Sigmoid colon (tissue), 7 donors: ENCODE results near the gene ZNF652. TPM values are rescaled to one million over a fixed set of nuclear protein-coding genes. Genes with fewer than 3 reads are reported as not detected.
"Not testable (repeated sequence)": the region's sequence is repeated elsewhere in the genome, so short reads cannot be mapped to it uniquely, and the experiment has no call there.

ENCODE experiments used
- DNase-seq: peaks from one replicate; pipeline ENCODE4 v3.0.0-alpha.2; 2019
- H3K27ac ChIP-seq, 4 donors: fragments of 200-600 bp; sonication (generic); one replicate each; pipeline ENCODE4 v1.5.1; 2016 to 2019; ENCODE audit warnings: mild to moderate bottlenecking in 1 of 4
- H3K27me3 ChIP-seq, 3 donors: fragments of 200-600 bp; sonication (generic); one replicate each; pipeline ENCODE4 v1.5.1; 2019; ENCODE audit warnings: mild to moderate bottlenecking in 1 of 3
- H3K36me3 ChIP-seq, 4 donors: fragments of 200-600 bp; sonication (generic); one replicate each; pipeline ENCODE4 v1.5.1; 2016 to 2019
- H3K4me1 ChIP-seq, 4 donors: fragments of 200-600 bp; sonication (generic); one replicate each; pipeline ENCODE4 v1.5.1; 2017 to 2019
- H3K4me3 ChIP-seq, 4 donors: fragments of 200-600 bp; sonication (generic); one replicate each; pipeline ENCODE4 v1.5.1; 2017 to 2019; ENCODE audit warnings: mild to moderate bottlenecking in 2 of 4, moderate library complexity in 1 of 4
- H3K9me3 ChIP-seq, 4 donors: fragments of 200-600 bp in 3 of 4; sonication (generic) in 3 of 4; one replicate each; pipeline versions ENCODE4 v1.5.1 to v1.6.1; 2013 to 2019
- CTCF ChIP-seq, 4 experiments: fragments of 450-650 bp in 3 of 4; fragments of 200-600 bp in 1 of 4; IDR thresholded peaks; one replicate each; pipeline ENCODE4 v1.5.1; 2016 to 2019; ENCODE audit warnings: antibody characterized with exemption in 4 of 4, mild to moderate bottlenecking in 3 of 4, moderate library complexity in 2 of 4
- EP300 ChIP-seq, 4 donors: sonication (generic); formaldehyde crosslinking; IDR thresholded peaks; one replicate each; pipeline ENCODE4 v1.6.1; 2017; ENCODE audit warnings: antibody characterized with exemption in 4 of 4
- POLR2A ChIP-seq, 2 donors: fragments of 450-650 bp; IDR thresholded peaks; one replicate each; pipeline ENCODE4 v1.6.1; 2016; ENCODE audit warnings: antibody characterized with exemption in 2 of 2, mild to moderate bottlenecking in 2 of 2, moderate library complexity in 2 of 2
- POLR2AphosphoS5 ChIP-seq, 4 donors: sonication (generic); formaldehyde crosslinking; IDR thresholded peaks; one replicate each; pipeline ENCODE4 v1.6.1; 2017; ENCODE audit warnings: antibody characterized with exemption in 4 of 4
- WGBS, 2 donors: extraction: QIAGEN DNeasy Blood & Tissue Kit; methylation state at CpG; one replicate each; pipeline ENCODE4 v1.1.7; 2013; 5-methylcytosine and 5-hydroxymethylcytosine counted together
- intact Hi-C: fragments of 100-400 bp; cut with DNase I; formaldehyde crosslinking; loops from one replicate; pipeline ENCODE4 v1.15.1; 2023
- polyA plus RNA-seq, 3 donors: library from polyadenylated mRNA; stranded (reverse); fragments of 200-250 nt; gene quantifications; one replicate each; pipeline ENCODE4 v1.2.3, GENCODE V29; 2013
- total RNA-seq, 4 donors: library from RNA; depleted of rRNA; stranded (reverse); fragments of >200 nt; gene quantifications; one replicate each; pipeline ENCODE4 v1.1.0, GENCODE V29; 2016
- donor health status: healthy with polysubstance abuse.
- donor health status: Bipolar disorder and iron deficiency.
- donor health status: healthy.

The ZNF652 gene
- total and polyA plus RNA-seq, 7 donors, result 12.9 to 134 (median 83.1) TPM

DNA sequence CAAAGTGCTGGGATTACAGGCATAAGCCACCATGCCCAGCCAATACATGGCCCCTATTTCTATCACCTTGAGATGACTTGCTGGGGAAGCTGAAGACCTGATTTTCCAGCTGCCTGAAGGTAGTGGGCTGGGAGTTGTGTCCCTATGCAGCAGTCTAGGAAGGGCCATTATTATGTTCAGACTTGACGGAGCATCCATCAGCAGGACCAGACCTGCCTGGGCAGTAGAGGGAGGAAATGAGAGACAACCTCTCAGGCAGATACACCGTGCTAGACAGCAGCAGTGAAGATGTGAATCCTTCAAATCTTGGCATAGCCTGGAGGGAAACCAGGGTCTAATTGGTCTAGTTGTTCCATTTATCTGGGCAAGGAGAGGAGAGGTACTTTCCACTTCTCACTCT, 95.8 kb downstream of the ZNF652 start:
- DNase-seq, result no peak
- H3K9me3 ChIP-seq, result no peaks in the 10 kb centered on the region
- no peaks in the 10 kb centered on the region for H3K4me1 ChIP-seq
- intact Hi-C loops, result no loop called here
- TF ChIP-seq CTCF (IDR thresholded peaks at IDR 0.05) (no peak), POLR2A (IDR thresholded peaks at IDR 0.05) (no peak), POLR2AphosphoS5 (IDR thresholded peaks at IDR 0.05) (no peak), EP300 (IDR thresholded peaks at IDR 0.05) (no peak)
- no peaks in the 10 kb centered on the region for H3K36me3 ChIP-seq
- no peaks in the 10 kb centered on the region for H3K27me3 ChIP-seq
- H3K27ac ChIP-seq, result no peak overlapping the region
- H3K4me3 ChIP-seq, result no peak overlapping the region
- WGBS, 2 donors, result 89 to 91% methylated on average over 2 of the region's 2 CpGs

DNA sequence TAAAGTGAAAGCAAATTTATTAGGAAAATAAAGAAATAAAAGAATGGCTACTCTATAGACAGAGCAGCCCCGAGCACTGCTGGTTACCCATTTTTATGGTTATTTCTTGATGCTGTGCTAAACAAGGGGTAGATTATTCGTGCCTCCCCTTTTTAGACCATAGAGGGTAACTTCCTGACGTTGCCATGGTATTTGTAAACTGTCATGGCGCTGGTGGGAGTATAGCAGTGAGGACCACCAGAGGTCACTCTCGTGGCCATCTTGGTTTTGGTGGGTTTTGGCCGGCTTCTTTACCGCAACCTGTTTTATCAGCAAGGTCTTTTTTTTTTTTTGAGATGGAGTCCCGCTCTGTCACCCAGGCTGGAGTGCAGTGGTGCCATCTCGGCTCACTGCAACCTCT, 100.5 kb downstream of the ZNF652 start:
- H3K27me3 ChIP-seq, DNase-seq, H3K9me3 ChIP-seq, intact Hi-C loops, H3K36me3 ChIP-seq, H3K27ac ChIP-seq, H3K4me3 ChIP-seq: not testable (repeated sequence)
- H3K4me1 ChIP-seq, result peaks cover 0 to 15% (median 3%) of the 10 kb centered on the region in 4 donors
- WGBS, 2 donors, result 90 to 93% methylated on average over 9 of the region's 9 CpGs

DNA sequence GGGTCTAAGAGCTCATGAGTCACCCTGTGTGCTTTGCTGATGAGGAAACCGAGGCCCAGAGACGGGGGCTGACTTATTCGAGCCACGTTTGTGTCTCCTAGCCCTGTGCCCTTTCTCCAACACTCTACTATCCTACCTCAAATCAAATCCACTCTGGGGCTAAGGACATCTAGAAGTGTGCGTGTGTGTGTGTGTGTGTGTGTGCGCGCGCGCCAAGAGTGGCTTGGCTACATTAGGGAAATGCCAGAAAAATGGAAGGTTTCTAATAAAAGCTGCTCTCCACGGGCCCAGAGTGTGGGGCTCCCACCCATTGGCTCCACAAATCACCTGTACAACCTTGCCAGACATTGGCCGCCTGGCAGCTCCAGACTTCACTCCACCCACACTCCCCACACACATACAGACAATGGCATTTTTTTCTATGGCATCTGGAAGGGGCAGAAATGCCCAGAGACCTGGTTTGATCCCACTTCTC, 101.2 kb downstream of the ZNF652 start:
- peak; percentile 68 for DNase-seq
- intact Hi-C loops, result no loop called here
- no peaks in the 10 kb centered on the region for H3K36me3 ChIP-seq
- peak overlapping the region; percentile 36 to 78 (median 56) for H3K4me3 ChIP-seq
- H3K27ac ChIP-seq, result peak overlapping the region in 3 of 4 donors; percentile 44 to 76 (median 66)
- TF ChIP-seq CTCF (IDR thresholded peaks at IDR 0.05), result no peak
- TF ChIP-seq EP300 (IDR thresholded peaks at IDR 0.05), result no peak
- no peak for TF ChIP-seq POLR2AphosphoS5 (IDR thresholded peaks at IDR 0.05)
- no peak for TF ChIP-seq POLR2A (IDR thresholded peaks at IDR 0.05)
- H3K9me3 ChIP-seq, result no peaks in the 10 kb centered on the region
- 44 to 52% methylated on average over 11 of the region's 11 CpGs for WGBS, 2 donors
- H3K4me1 ChIP-seq, result peaks cover 0 to 15% (median 3%) of the 10 kb centered on the region in 4 donors
- H3K27me3 ChIP-seq, result no peaks in the 10 kb centered on the region

DNA sequence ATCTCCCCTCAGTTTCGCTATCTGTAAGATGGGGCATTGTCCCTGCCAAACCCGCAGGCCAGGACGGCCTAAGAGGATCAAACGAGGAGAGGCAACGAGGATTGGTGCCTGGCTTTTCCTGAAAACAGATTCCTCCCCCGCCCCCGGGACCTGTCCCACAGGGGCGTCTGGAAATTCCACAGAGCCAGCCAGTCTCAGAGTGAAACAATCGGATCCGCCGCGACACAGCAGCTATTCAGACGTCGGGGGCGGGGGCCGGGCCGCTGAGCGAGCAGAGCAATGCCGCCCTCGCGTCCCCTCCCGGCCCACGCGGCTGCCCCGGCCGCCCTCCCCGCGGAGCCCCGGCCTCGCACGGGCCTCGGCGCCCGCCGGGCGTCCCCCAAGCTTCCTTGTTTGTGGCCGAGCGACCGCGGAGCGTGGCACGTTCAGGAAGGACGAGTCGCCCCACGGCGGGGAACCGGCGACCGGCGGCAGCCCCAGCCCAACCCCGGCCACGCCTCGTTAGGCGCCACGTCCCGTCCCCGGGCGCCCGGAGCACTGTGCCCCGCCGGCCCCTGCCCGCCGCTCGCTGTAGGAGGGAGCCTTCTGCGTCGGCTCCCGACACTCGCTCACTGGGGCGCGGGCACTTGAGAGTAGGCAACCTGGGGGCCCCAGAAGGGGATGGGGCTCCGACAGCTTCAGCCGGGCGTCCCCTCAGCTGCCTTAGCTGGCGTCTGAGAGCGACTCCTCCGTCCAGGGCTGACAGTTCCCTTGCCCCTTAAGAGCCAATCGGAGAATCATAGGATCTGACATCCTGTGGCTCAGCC, 101.8 kb downstream of the ZNF652 start:
- TF ChIP-seq CTCF (IDR thresholded peaks at IDR 0.05) (no peak), POLR2AphosphoS5 (IDR thresholded peaks at IDR 0.05) (peak in 1 of 4 donors; percentile 41), EP300 (IDR thresholded peaks at IDR 0.05) (no peak), POLR2A (IDR thresholded peaks at IDR 0.05) (no peak)
- Histone ChIP-seq H3K9me3 (no peaks in the 10 kb centered on the region), H3K4me3 (peak overlapping the region; percentile 36 to 78 (median 56)), H3K27ac (peak overlapping the region; percentile 44 to 76 (median 64)), H3K4me1 (peaks cover 0 to 15% (median 3%) of the 10 kb centered on the region in 4 donors), H3K27me3 (no peaks in the 10 kb centered on the region), H3K36me3 (no peaks in the 10 kb centered on the region)
- 1% methylated on average over 77 of the region's 77 CpGs for WGBS, 2 donors
- DNase-seq, result peak; percentile 73
- intact Hi-C loops, result no loop called here

DNA sequence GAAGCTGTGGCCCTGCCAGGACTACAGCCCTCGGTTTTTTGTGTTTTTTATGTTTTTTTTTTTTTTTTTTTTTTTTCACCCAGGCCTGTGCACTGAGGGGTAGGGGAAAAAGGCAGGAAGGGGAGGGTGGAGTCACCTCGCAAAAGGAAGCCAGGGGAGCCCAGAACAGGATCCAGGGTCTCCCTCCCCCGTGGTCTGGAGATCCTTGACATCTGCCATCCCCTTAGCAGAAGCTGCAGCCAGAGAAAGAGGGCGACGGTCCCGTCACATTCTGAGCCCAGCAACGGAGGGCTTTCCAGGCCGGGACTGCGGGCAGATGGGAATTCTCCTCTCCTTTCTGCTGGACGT, 102.4 kb downstream of the ZNF652 start:
- no peak for DNase-seq
- TF ChIP-seq POLR2AphosphoS5 (IDR thresholded peaks at IDR 0.05) (no peak), POLR2A (IDR thresholded peaks at IDR 0.05) (no peak), EP300 (IDR thresholded peaks at IDR 0.05) (no peak), CTCF (IDR thresholded peaks at IDR 0.05) (no peak)
- WGBS, 2 donors, result 13 to 14% methylated on average over 10 of the region's 10 CpGs
- intact Hi-C loops, result no loop called here
- Histone ChIP-seq H3K9me3 (no peaks in the 10 kb centered on the region), H3K36me3 (no peaks in the 10 kb centered on the region), H3K27me3 (no peaks in the 10 kb centered on the region), H3K4me1 (peaks cover 0 to 15% (median 3%) of the 10 kb centered on the region in 4 donors), H3K27ac (peak overlapping the region; percentile 44 to 76 (median 64)), H3K4me3 (peak overlapping the region; percentile 36 to 78 (median 56))
